Endothelial cell of umbilical vein (primary cell): ENCODE results near the gene PRKD1. TPM values are rescaled to one million over a fixed set of nuclear protein-coding genes. Genes with fewer than 3 reads are reported as not detected.

Experiments used
- BruUV-seq: library from RNA; stranded (reverse); fragments of 400-500 nt; replicated peaks from 2 replicates; lab custom pipeline; 2021; lab: Mats Ljungman, UMichigan
- CTCF ChIA-PET: fragments of 300-600, 350-600 bp; sonication (Branson Sonifier 250); formaldehyde crosslinking; loops from one replicate; lab custom pipeline; 2021; ENCODE audit warnings: antibody characterized with exemption, inconsistent platforms; lab: Charles Lee
- POLR2A ChIA-PET: fragments of 300-600, 350-600 bp; sonication (Branson Sonifier 250); formaldehyde crosslinking; loops from one replicate; lab custom pipeline; 2021; ENCODE audit warnings: antibody characterized with exemption, inconsistent platforms; lab: Charles Lee
- DNase-seq: peaks from one replicate; pipeline ENCODE4 v3.0.0-alpha.2; 2011; ENCODE audit warnings: low read depth, low spot score
- FAIRE-seq: peaks from 2 replicates; lab custom pipeline; 2011; peaks lifted over from hg19 to GRCh38; lab: Jason Lieb, UNC
- H2AFZ ChIP-seq: 2 replicates; pipeline ENCODE4 v1.6.0; 2012; ENCODE audit warnings: low read depth, low read length, control low read depth, inconsistent platforms
- H3K27ac ChIP-seq: 2 replicates; pipeline ENCODE4 v1.5.1; 2011; ENCODE audit warnings: low read depth, mild to moderate bottlenecking, control low read depth, low read length, moderate library complexity; ENCODE audit not compliant: insufficient read depth
- H3K27me3 ChIP-seq, 2 experiments: 2 replicates each; pipeline versions ENCODE4 v1.6.0 to v1.6.1; 2011; ENCODE audit warnings: low read length in 2 of 2, mixed read lengths in 1 of 2; ENCODE audit not compliant: control insufficient read depth in 2 of 2, insufficient read depth in 2 of 2
- H3K36me3 ChIP-seq, 2 experiments: 2 replicates in 1 of 2; 3 replicates in 1 of 2; pipeline ENCODE4 v1.5.1; 2011; ENCODE audit warnings: low read length in 2 of 2, mild to moderate bottlenecking in 1 of 2, moderate library complexity in 1 of 2; ENCODE audit not compliant: control insufficient read depth in 2 of 2, insufficient read depth in 2 of 2; ENCODE audit errors: extremely low read depth in 1 of 2
- H3K4me1 ChIP-seq: 3 replicates; pipeline ENCODE4 v1.5.1; 2011; ENCODE audit warnings: mild to moderate bottlenecking, low read length; ENCODE audit not compliant: control insufficient read depth, insufficient read depth; ENCODE audit errors: extremely low read depth
- H3K4me2 ChIP-seq: 2 replicates; pipeline ENCODE4 v1.6.1; 2011; ENCODE audit warnings: low read length, control low read depth, mixed read lengths; ENCODE audit not compliant: insufficient read depth
- H3K4me3 ChIP-seq, 3 experiments: fragments of 200-600 bp in 1 of 3; sonication (generic), shearing (Covaris generic) in 1 of 3; replicated peaks in 1 of 3; 2 replicates each; pipeline ENCODE4 v1.5.1; 2011 to 2016; ENCODE audit warnings: control low read depth in 3 of 3, low read length in 3 of 3, mild to moderate bottlenecking in 2 of 3, inconsistent platforms in 1 of 3, low read depth in 1 of 3, moderate library complexity in 1 of 3; ENCODE audit not compliant: insufficient read depth in 1 of 3
- H3K79me2 ChIP-seq: 2 replicates; pipeline ENCODE4 v1.6.0; 2012; ENCODE audit warnings: low read length, inconsistent platforms; ENCODE audit not compliant: control insufficient read depth, insufficient read depth
- H3K9ac ChIP-seq: replicated peaks from 2 replicates; pipeline ENCODE3; 2011; ENCODE audit warnings: low read length, control low read depth; ENCODE audit not compliant: insufficient read depth; ENCODE audit errors: extremely low read depth
- H3K9me1 ChIP-seq: replicated peaks from 3 replicates; pipeline ENCODE4 v1.6.0; 2011; ENCODE audit warnings: mild to moderate bottlenecking, low read length; ENCODE audit not compliant: control insufficient read depth, insufficient read depth; ENCODE audit errors: extremely low read depth
- H3K9me3 ChIP-seq: replicated peaks from 2 replicates; pipeline ENCODE4 v1.5.1; 2012; ENCODE audit warnings: low read length, inconsistent platforms; ENCODE audit not compliant: control insufficient read depth, insufficient read depth
- H4K20me1 ChIP-seq: replicated peaks from 2 replicates; pipeline ENCODE3; 2011; ENCODE audit warnings: mild to moderate bottlenecking, low read length; ENCODE audit not compliant: control insufficient read depth, insufficient read depth; ENCODE audit errors: extremely low read depth
- CTCF ChIP-seq, 2 donors: IDR thresholded peaks; 1 replicate in 1 of 2; 2 replicates in 1 of 2; pipeline ENCODE4 v1.5.1; 2011; ENCODE audit warnings: low read length in 2 of 2, mild to moderate bottlenecking in 2 of 2, moderate library complexity in 2 of 2, control low read depth in 1 of 2, inconsistent platforms in 1 of 2, low read depth in 1 of 2; ENCODE audit not compliant: insufficient read depth in 1 of 2; ENCODE audit errors: extremely low read depth in 1 of 2
- EZH2 ChIP-seq: IDR thresholded peaks from 2 replicates; pipeline ENCODE4 v1.6.1; 2012; ENCODE audit warnings: borderline replicate concordance, low read depth, mild to moderate bottlenecking, moderate library complexity, low read length, inconsistent platforms; ENCODE audit not compliant: severe bottlenecking
- FOS ChIP-seq: IDR thresholded peaks from 2 replicates; pipeline ENCODE4 v1.6.1; 2011; ENCODE audit warnings: mild to moderate bottlenecking, low read length, moderate library complexity, borderline replicate concordance; ENCODE audit not compliant: insufficient read depth
- GATA2 ChIP-seq: IDR thresholded peaks from 2 replicates; pipeline ENCODE4 v1.7.0; 2011; ENCODE audit warnings: low read depth, mild to moderate bottlenecking, moderate library complexity, mixed read lengths, low read length; ENCODE audit not compliant: insufficient read length, insufficient read depth
- JUN ChIP-seq: IDR thresholded peaks from 2 replicates; pipeline ENCODE4 v1.6.1; 2011; ENCODE audit warnings: borderline replicate concordance, low read depth; ENCODE audit not compliant: insufficient read length, insufficient read depth
- MAX ChIP-seq: IDR thresholded peaks from 2 replicates; pipeline ENCODE4 v1.6.1; 2011; ENCODE audit not compliant: insufficient read depth, insufficient read length
- MYC ChIP-seq: IDR thresholded peaks from one replicate; pipeline ENCODE4 v1.6.1; 2011; ENCODE audit warnings: mild to moderate bottlenecking, low read depth, low read length
- POLR2A ChIP-seq: IDR thresholded peaks from 2 replicates; pipeline ENCODE4 v1.6.1; 2012; ENCODE audit warnings: low read depth, mild to moderate bottlenecking, control low read depth, low read length
- POLR2AphosphoS5 ChIP-seq: IDR thresholded peaks from 2 replicates; pipeline ENCODE4 v1.6.1; 2012; ENCODE audit warnings: low read depth, mild to moderate bottlenecking, control low read depth, low read length, moderate library complexity; ENCODE audit not compliant: insufficient read depth
- dilution Hi-C: fragments of 300-500 bp; cut with MboI; formaldehyde crosslinking; loops from one replicate; pipeline ENCODE4 v1.15.0; 2019; ENCODE audit warnings: low sequenced_read_pairs; ENCODE audit not compliant: extremely low pct_ligation_motif_present
- intact Hi-C: fragments of 100-400 bp; cut with micrococcal nuclease; formaldehyde crosslinking; loops from one replicate; pipeline ENCODE4 v1.10.0; 2022
- polyA plus RNA-seq, 4 experiments: library from polyadenylated mRNA; depleted of rRNA in 3 of 4; stranded (reverse) in 3 of 4; unstranded in 1 of 4; fragments of >200 nt; gene quantifications; 2 replicates each; pipeline versions ENCODE4 v1.2.1 to v1.2.3, GENCODE V29; 2011 to 2012; ENCODE audit warnings: missing spikeins in 1 of 4
- total RNA-seq: library from RNA; stranded (reverse); gene quantifications from 2 replicates; pipeline ENCODE4 v1.2.3, GENCODE V29; 2021

PRKD1 gene
- total and polyA plus RNA-seq, 2 donors (not counting 3 experiments of a cell fraction or from before 2014, with no cell fraction given): 3.9 to 10.9 TPM

- Histone ChIP-seq H3K27me3 (no peaks in the 10 kb centered on the region), H3K4me1 (peaks cover 18% of the 10 kb centered on the region), H3K9me3 (no peaks in the 10 kb centered on the region), H3K36me3 (no peaks in the 10 kb centered on the region), H3K4me3 (no peak overlapping the region), H2AFZ (no peak overlapping the region), H3K9ac (no peak overlapping the region), H3K27ac (no peak overlapping the region), H3K79me2 (no peaks in the 10 kb centered on the region), H3K4me2 (no peak overlapping the region), H3K9me1 (peaks cover 2% of the 10 kb centered on the region), H4K20me1 (no peaks in the 10 kb centered on the region)
- no peak for DNase-seq
- dilution Hi-C loops: no loop called here
- FAIRE-seq: no peak
- TF ChIP-seq JUN: no peak
- TF ChIP-seq GATA2: no peak
- no TSS peak for BruUV-seq
- ChIA-PET CTCF (no interaction called here), POLR2A (no interaction called here)
- intact Hi-C loops: no loop called here
These were observed 188.7 kb downstream of the PRKD1 start for GRCh38 chr14:29738950-29739349.

- intact Hi-C loops: no loop called here
- no peaks in the 10 kb centered on the region for H3K27me3 ChIP-seq
- no peaks in the 10 kb centered on the region for H3K9me3 ChIP-seq
- no peaks in the 10 kb centered on the region for H4K20me1 ChIP-seq
- no peak overlapping the region for H3K4me2 ChIP-seq
- H3K9ac ChIP-seq: no peak overlapping the region
- TF ChIP-seq CTCF (IDR thresholded peaks at IDR 0.05; ENCODE audit: extremely low read depth in 1 of 2, insufficient read depth in 1 of 2, low read depth in 1 of 2, low read length in 2 of 2): no peak
- TF ChIP-seq MYC: no peak
- no peak for TF ChIP-seq EZH2
- no peak for TF ChIP-seq POLR2A
- TF ChIP-seq FOS: no peak
- TF ChIP-seq MAX: no peak
- no peak for TF ChIP-seq JUN
- no peak for TF ChIP-seq GATA2
- no peak for TF ChIP-seq POLR2AphosphoS5
- H2AFZ ChIP-seq: no peak overlapping the region
- H3K9me1 ChIP-seq: peaks cover 2% of the 10 kb centered on the region
- dilution Hi-C loops: no loop called here
- BruUV-seq: no TSS peak
- peaks cover 18% of the 10 kb centered on the region for H3K4me1 ChIP-seq
- no peaks in the 10 kb centered on the region for H3K79me2 ChIP-seq
- DNase-seq: no peak
- ChIA-PET POLR2A (no interaction called here), CTCF (no interaction called here)
- no peak for FAIRE-seq
- H3K4me3 ChIP-seq: no peak overlapping the region
- H3K27ac ChIP-seq: no peak overlapping the region
- no peaks in the 10 kb centered on the region for H3K36me3 ChIP-seq
These were observed 189.6 kb downstream of the PRKD1 start for GRCh38 chr14:29738056-29738455.
